ENCODE results near the gene RAPGEF1.
A peak's percentile ranks its signal among the peaks of the same experiment; 100 is the strongest.

The RAPGEF1 gene

DNA sequence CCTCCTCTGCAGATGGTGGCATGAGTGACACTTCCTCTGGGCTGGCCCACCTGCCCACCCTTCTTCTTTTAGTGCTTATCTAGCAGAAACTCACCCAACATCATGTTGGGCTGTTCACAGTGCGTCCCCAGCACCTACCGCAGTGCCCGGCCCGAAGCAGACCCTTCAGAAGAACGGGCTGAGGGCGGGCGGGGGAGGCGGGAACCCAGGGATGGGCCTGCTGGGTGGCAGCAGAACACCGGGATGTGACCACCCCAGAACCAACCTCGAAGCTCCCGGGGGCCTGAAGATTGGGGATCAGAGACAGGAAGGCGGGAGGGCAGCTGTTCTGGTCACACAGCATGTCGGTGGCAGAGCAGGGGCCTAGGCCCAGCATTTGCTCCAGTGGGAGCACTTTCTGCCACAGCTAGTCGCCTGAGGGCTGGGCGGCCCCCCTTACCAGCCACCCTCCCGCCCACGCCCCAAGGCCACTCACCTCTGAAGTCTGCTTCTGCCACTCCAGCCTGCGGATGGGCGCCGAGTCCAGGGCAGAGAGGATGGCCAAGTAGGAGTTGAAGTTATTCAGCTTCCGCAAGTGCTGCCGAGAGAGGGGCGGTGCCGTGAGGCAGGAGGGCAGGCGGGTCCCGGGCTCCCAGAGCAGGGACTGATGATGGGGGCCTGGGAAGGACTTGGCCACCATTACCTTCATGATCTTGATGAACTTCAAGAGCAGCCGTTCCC, 155.9 kb downstream of the RAPGEF1 start:
- DNase-seq (ENCODE audit: insufficient read length, low spot score) (no peak), FAIRE-seq (no peak)
- TF ChIP-seq POLR2AphosphoS5 (IDR thresholded peaks at IDR 0.05; ENCODE audit: low read depth, low read length), result no peak

DNA sequence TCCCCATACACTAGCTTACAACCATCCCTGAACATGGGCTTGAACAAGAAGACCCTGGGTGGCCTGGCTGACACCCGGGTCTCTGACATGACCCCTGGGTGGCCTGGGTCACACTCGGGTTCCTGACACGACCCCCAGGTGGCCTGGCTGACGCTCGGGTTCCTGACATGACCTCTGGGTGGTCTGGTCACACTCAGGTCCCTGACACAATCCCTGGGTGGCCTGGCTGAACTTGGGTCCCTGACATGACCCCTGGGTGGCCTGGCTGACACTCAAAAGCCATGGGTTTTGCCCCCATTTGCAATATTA, 156.6 kb downstream of the RAPGEF1 start:
- FAIRE-seq (no peak), DNase-seq (ENCODE audit: insufficient read length, low spot score) (no peak)
- no peak for TF ChIP-seq PAX5 (IDR thresholded peaks at IDR 0.05; ENCODE audit: insufficient read depth, low read length, severe bottlenecking)
- TF ChIP-seq POLR2A (IDR thresholded peaks at IDR 0.05; ENCODE audit: low read depth, low read length), result no peak

DNA sequence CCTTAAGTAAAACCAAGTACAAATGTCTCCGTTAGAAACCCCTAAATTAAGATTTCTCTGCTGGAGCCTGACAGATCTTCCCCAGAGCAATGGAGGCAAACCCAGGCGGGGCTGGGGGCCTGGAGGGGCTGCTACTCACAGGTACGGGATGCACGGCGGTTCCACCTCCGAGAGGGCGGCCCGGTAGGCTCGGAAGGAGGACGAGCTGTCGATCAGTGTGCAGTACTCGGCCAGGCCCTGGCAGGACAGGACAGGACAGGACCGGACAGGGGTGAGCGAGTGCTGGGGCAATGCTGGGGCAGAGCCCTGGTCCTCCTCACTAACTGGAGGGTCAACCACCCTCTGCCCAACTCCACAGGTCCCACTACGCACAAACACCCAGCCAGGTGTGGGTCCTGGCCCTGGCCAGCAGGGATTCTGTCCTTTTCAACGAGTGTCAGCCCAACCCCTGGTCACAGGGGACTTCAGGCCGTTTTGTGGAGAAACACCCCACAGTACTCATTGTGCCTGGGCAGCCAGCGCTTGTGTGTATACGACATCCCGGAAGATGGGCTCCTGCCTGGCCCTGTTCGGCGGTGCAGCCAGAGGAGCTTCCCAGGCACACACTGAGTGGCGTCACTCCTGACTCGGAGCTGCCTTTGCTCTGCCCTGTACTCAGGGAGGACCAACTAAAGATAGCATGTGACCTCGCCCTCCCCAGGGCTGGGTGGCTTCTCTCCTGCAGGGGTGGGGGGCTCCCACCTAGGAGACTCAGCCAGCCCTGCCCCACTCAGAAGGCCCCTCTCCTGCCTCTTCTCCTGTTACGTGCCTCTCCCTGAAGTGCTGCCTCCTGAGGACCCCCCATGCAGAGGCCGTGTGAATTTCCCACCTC, 157.2 kb downstream of the RAPGEF1 start:
- TF ChIP-seq TAF1 (IDR thresholded peaks at IDR 0.05; ENCODE audit: low read depth, low read length), result no peak
- TF ChIP-seq PAX5 (IDR thresholded peaks at IDR 0.05; ENCODE audit: insufficient read depth, low read length, severe bottlenecking), result no peak
- no peak for TF ChIP-seq POLR2A (IDR thresholded peaks at IDR 0.05; ENCODE audit: low read depth, low read length)
- TF ChIP-seq POU2F2 (IDR thresholded peaks at IDR 0.05; ENCODE audit: low read depth, low read length), result no peak
- TF ChIP-seq POLR2AphosphoS5 (IDR thresholded peaks at IDR 0.05; ENCODE audit: low read depth, low read length), result no peak
- TF ChIP-seq SPI1 (IDR thresholded peaks at IDR 0.05; ENCODE audit: low read depth, low read length), result no peak
- FAIRE-seq (no peak), DNase-seq (ENCODE audit: insufficient read length, low spot score) (no peak)

DNA sequence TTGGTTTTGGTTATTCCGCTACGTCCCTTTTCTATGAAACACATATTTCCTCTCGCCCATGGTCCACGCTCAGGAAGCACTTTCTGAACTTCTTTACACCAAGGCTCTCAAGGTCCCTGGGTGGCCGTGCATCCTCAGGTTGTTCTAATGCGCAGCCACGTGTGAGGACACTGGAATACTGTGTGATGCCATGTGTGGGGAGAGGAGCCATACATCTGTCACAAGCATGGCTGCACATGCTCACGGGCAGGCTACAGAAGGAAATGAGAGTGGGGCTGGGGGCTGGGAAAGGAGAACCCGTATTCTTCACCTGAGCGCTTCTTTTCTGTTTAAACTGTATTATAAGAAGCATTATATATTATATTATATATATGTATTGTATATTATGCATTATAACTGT, 157.8 kb downstream of the RAPGEF1 start:
- FAIRE-seq (no peak), DNase-seq (ENCODE audit: insufficient read length, low spot score) (no peak)
- TF ChIP-seq PAX5 (IDR thresholded peaks at IDR 0.05; ENCODE audit: insufficient read depth, low read length, severe bottlenecking) (no peak), POLR2A (IDR thresholded peaks at IDR 0.05; ENCODE audit: low read depth, low read length) (no peak), POLR2AphosphoS5 (IDR thresholded peaks at IDR 0.05; ENCODE audit: low read depth, low read length) (no peak), TAF1 (IDR thresholded peaks at IDR 0.05; ENCODE audit: low read depth, low read length) (no peak), SPI1 (IDR thresholded peaks at IDR 0.05; ENCODE audit: low read depth, low read length) (no peak), POU2F2 (IDR thresholded peaks at IDR 0.05; ENCODE audit: low read depth, low read length) (no peak)

DNA sequence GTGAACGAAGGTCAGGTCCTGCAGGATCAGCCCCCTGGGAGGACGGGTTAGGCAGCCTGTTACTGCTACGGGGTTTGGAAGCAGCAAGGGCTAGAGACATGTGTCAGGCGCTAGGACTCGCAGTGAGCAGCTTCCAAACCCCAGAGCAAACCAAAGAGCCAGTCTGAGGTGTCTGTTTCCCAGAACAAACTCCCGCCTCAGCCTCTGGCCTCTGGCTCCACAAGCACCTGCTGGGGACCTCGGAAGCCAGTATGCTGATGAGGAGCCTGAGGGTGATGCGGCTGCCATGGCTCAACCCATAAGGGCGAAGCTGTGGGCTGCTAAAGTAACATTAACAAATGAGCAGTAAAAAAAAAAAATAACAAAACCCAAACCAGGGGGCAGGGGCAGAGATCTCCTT, 159.5 kb downstream of the RAPGEF1 start:
- DNase-seq (ENCODE audit: insufficient read length, low spot score) (no peak), FAIRE-seq (no peak)
- no peak for TF ChIP-seq POLR2AphosphoS5 (IDR thresholded peaks at IDR 0.05; ENCODE audit: low read depth, low read length)
- no peak for TF ChIP-seq SPI1 (IDR thresholded peaks at IDR 0.05; ENCODE audit: low read depth, low read length)
- TF ChIP-seq POU2F2 (IDR thresholded peaks at IDR 0.05; ENCODE audit: low read depth, low read length), result no peak
- no peak for TF ChIP-seq PAX5 (IDR thresholded peaks at IDR 0.05; ENCODE audit: insufficient read depth, low read length, severe bottlenecking)
- no peak for TF ChIP-seq TAF1 (IDR thresholded peaks at IDR 0.05; ENCODE audit: low read depth, low read length)
- no peak for TF ChIP-seq POLR2A (IDR thresholded peaks at IDR 0.05; ENCODE audit: low read depth, low read length)

DNA sequence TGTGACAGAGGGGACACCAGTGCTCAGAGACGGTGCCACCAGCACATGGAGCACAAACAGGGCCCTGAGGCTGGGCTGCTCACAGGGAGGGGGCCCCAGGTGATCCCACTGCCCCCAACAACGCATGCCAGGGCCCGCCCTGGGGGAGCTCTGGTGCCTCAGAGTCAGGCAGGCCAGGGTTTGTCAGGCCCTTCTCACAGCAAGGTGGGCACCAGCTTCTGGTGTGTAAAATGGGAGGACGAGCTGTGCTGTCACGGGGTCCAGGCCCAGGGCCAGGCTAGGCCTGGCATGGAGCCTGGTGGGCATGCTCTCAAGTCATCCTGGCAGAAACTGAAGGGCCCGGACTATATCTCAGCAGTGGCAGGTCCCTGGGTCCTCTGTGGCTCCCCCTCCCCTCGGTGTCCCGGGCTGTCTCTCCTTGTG, 160.1 kb downstream of the RAPGEF1 start:
- FAIRE-seq (no peak), DNase-seq (ENCODE audit: insufficient read length, low spot score) (no peak)
- TF ChIP-seq POU2F2 (IDR thresholded peaks at IDR 0.05; ENCODE audit: low read depth, low read length) (no peak), TAF1 (IDR thresholded peaks at IDR 0.05; ENCODE audit: low read depth, low read length) (no peak), POLR2A (IDR thresholded peaks at IDR 0.05; ENCODE audit: low read depth, low read length) (no peak), PAX5 (IDR thresholded peaks at IDR 0.05; ENCODE audit: insufficient read depth, low read length, severe bottlenecking) (no peak), POLR2AphosphoS5 (IDR thresholded peaks at IDR 0.05; ENCODE audit: low read depth, low read length) (no peak), SPI1 (IDR thresholded peaks at IDR 0.05; ENCODE audit: low read depth, low read length) (no peak)

GRCh38 chr9:131578731-131579504, 161.0 kb downstream of the RAPGEF1 start:
- FAIRE-seq, result peak; percentile 93
- DNase-seq (ENCODE audit: insufficient read length, low spot score), result peak; percentile 66
- TF ChIP-seq SPI1 (IDR thresholded peaks at IDR 0.05; ENCODE audit: low read depth, low read length), result peak; percentile 66; the same call in 1 of the 2 replicates
- no peak for TF ChIP-seq POU2F2 (IDR thresholded peaks at IDR 0.05; ENCODE audit: low read depth, low read length)
- TF ChIP-seq POLR2AphosphoS5 (IDR thresholded peaks at IDR 0.05; ENCODE audit: low read depth, low read length), result 0 out of 2 replicates have a peak, but pooled peaks have one; percentile 2
- no peak for TF ChIP-seq POLR2A (IDR thresholded peaks at IDR 0.05; ENCODE audit: low read depth, low read length)

DNA sequence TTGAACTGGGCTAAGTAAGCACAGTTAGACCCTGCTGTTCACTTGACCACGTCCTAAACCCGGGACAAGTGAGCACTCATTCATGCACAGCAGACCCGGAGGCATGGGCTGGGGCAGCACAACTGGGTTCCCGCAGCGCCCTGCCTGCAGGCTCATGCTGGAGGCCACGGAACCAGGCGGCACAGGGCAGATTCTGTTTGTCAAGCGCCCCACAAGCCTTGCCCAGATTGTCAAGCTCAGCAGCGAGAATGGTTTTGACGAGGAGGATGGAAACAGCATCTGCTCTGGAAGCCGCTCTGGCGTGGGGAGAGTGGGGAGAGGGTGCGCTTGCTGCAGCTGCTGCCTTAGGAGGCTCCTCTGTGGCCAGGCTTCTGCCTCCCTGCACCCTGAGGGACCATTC, 161.9 kb downstream of the RAPGEF1 start:
- FAIRE-seq (no peak), DNase-seq (ENCODE audit: insufficient read length, low spot score) (no peak)
- no peak for TF ChIP-seq PAX5 (IDR thresholded peaks at IDR 0.05; ENCODE audit: insufficient read depth, low read length, severe bottlenecking)
- TF ChIP-seq POLR2AphosphoS5 (IDR thresholded peaks at IDR 0.05; ENCODE audit: low read depth, low read length), result no peak
- no peak for TF ChIP-seq TAF1 (IDR thresholded peaks at IDR 0.05; ENCODE audit: low read depth, low read length)
- TF ChIP-seq SPI1 (IDR thresholded peaks at IDR 0.05; ENCODE audit: low read depth, low read length), result no peak
- no peak for TF ChIP-seq POLR2A (IDR thresholded peaks at IDR 0.05; ENCODE audit: low read depth, low read length)
- TF ChIP-seq POU2F2 (IDR thresholded peaks at IDR 0.05; ENCODE audit: low read depth, low read length), result no peak
